NK-92 (cell line): ENCODE results near the gene GPHN.

Source experiments
- DNase-seq: peaks from one replicate; lab custom pipeline; 2025; ENCODE audit not compliant: unreplicated experiment; lab: John Stamatoyannopoulos, UW

Gene GPHN

GRCh38 chr14:66916421-66916820 lies 408.5 kb downstream of the GPHN start:
- DNase-seq = no peak

- no peak for DNase-seq
These were observed 410.6 kb downstream of the GPHN start for GRCh38 chr14:66918527-66918926.

- DNase-seq = no peak
These were observed 412.2 kb downstream of the GPHN start for GRCh38 chr14:66920196-66920595.

- DNase-seq = no peak
These were observed 415.3 kb downstream of the GPHN start for GRCh38 chr14:66923251-66923650.

GRCh38 chr14:66939409-66939808 lies 431.5 kb downstream of the GPHN start:
- no peak for DNase-seq

- no peak for DNase-seq
These were observed 436.9 kb downstream of the GPHN start for GRCh38 chr14:66944872-66945271.

GRCh38 chr14:66955159-66955558 lies 447.2 kb downstream of the GPHN start:
- no peak for DNase-seq

- DNase-seq = no peak
These were observed 451.6 kb downstream of the GPHN start for GRCh38 chr14:66959437-66960050.

- no peak for DNase-seq
These were observed 457.9 kb downstream of the GPHN start for GRCh38 chr14:66965831-66966230.

- DNase-seq = no peak
These were observed 464.5 kb downstream of the GPHN start for GRCh38 chr14:66972469-66972868.

- DNase-seq = no peak
These were observed 466.6 kb downstream of the GPHN start for GRCh38 chr14:66974397-66975025.

GRCh38 chr14:66975251-66975650 lies 467.3 kb downstream of the GPHN start:
- no peak for DNase-seq

- DNase-seq = no peak
These were observed 471.4 kb downstream of the GPHN start for GRCh38 chr14:66979101-66979974.

- DNase-seq = no peak
These were observed 474.3 kb downstream of the GPHN start for GRCh38 chr14:66982247-66982646.

GRCh38 chr14:66992776-66993175 lies 484.8 kb downstream of the GPHN start:
- DNase-seq = no peak

- DNase-seq = no peak
These were observed 485.6 kb downstream of the GPHN start for GRCh38 chr14:66993512-66993911.

GRCh38 chr14:66998013-66998412 lies 490.1 kb downstream of the GPHN start:
- no peak for DNase-seq

- no peak for DNase-seq
These were observed 492.0 kb downstream of the GPHN start for GRCh38 chr14:66999978-67000377.

GRCh38 chr14:67002994-67003753 lies 495.2 kb downstream of the GPHN start:
- DNase-seq = no peak

- DNase-seq = no peak
These were observed 496.6 kb downstream of the GPHN start for GRCh38 chr14:67004521-67004920.

- no peak for DNase-seq
These were observed 502.7 kb downstream of the GPHN start for GRCh38 chr14:67010602-67011001.
